K562 (cell line): ENCODE data around the gene LIPE. TPM values are rescaled to one million over a fixed set of nuclear protein-coding genes. Genes with fewer than 3 reads are reported as not detected.

Experiments used
- ATAC-seq: fragments of 200-7000 bp; cut with Tn5 transposase; 3 replicates; pipeline ENCODE4 v1.9.1; 2020; ENCODE audit warnings: moderate library complexity
- BruUV-seq: library from RNA; stranded (reverse); fragments of 400-500 nt; replicated peaks from 2 replicates; lab custom pipeline; 2021; lab: Mats Ljungman, UMichigan
- CTCF ChIA-PET: fragments of 300-600 bp; formaldehyde crosslinking; extraction: SDS; loops from one replicate; lab custom pipeline; 2021; ENCODE audit warnings: low intra/inter-chr PET ratio; lab: Yijun Ruan, JAX
- POLR2A ChIA-PET: fragments of 300-600, 350-650 bp; sonication (Branson Sonifier 250); formaldehyde crosslinking; extraction: SDS; loops from one replicate; lab custom pipeline; 2021; ENCODE audit warnings: antibody characterized with exemption, inconsistent platforms; lab: Yijun Ruan, JAX
- DNase-seq, 4 experiments: peaks; one replicate each; pipeline versions ENCODE4 v3.0.0 to v3.0.0-alpha.2; 2011 to 2018; ENCODE audit warnings: low spot score in 3 of 4, mixed read lengths in 3 of 4; ENCODE audit errors: extremely low read depth in 1 of 4
- FAIRE-seq: peaks from 2 replicates; lab custom pipeline; 2011; peaks lifted over from hg19 to GRCh38; lab: Jason Lieb, UNC
- H2AFZ ChIP-seq: 2 replicates; pipeline ENCODE4 v1.6.0; 2011; ENCODE audit warnings: low read depth, low read length, control low read depth, inconsistent platforms
- H3K27ac ChIP-seq: fragments of 200-600 bp; 3 replicates; pipeline ENCODE4 v1.8.0; 2011; ENCODE audit warnings: low read depth, mild to moderate bottlenecking, control low read depth, inconsistent platforms, low read length, moderate library complexity, mixed read lengths; ENCODE audit errors: extremely low read depth
- H3K27me3 ChIP-seq, 2 experiments: fragments of 300-600 bp in 1 of 2; 2 replicates in 1 of 2; 3 replicates in 1 of 2; pipeline versions ENCODE4 v1.6.0 to v1.8.0; 2011; ENCODE audit warnings: inconsistent platforms in 2 of 2, low read length in 2 of 2, mild to moderate bottlenecking in 1 of 2, mixed read lengths in 1 of 2, moderate library complexity in 1 of 2; ENCODE audit not compliant: control insufficient read depth in 2 of 2, insufficient read depth in 2 of 2
- H3K36me3 ChIP-seq: fragments of 300-600 bp; 3 replicates; pipeline ENCODE4 v1.8.0; 2011; ENCODE audit warnings: mild to moderate bottlenecking, low read length, inconsistent platforms; ENCODE audit not compliant: control insufficient read depth, insufficient read depth
- H3K4me1 ChIP-seq, 2 experiments: fragments of 200-600 bp in 1 of 2; replicated peaks in 1 of 2; 2 replicates in 1 of 2; 3 replicates in 1 of 2; pipeline versions ENCODE4 v1.5.1 to v1.8.0; 2011; ENCODE audit warnings: inconsistent platforms in 2 of 2, low read length in 2 of 2, mild to moderate bottlenecking in 1 of 2, mixed read lengths in 1 of 2, moderate library complexity in 1 of 2; ENCODE audit not compliant: control insufficient read depth in 2 of 2, insufficient read depth in 2 of 2
- H3K4me2 ChIP-seq: 2 replicates; pipeline ENCODE4 v1.6.1; 2011; ENCODE audit warnings: low read length, control low read depth, inconsistent platforms, mixed read lengths; ENCODE audit not compliant: insufficient read depth
- H3K4me3 ChIP-seq: fragments of 200-600 bp; sonication (generic), shearing (Covaris generic); 2 replicates; pipeline ENCODE4 v1.5.1; 2016; ENCODE audit warnings: control low read depth, inconsistent platforms
- H3K79me2 ChIP-seq: fragments of 200-600 bp; 3 replicates; pipeline ENCODE4 v1.8.0; 2011; ENCODE audit warnings: low read length, inconsistent platforms; ENCODE audit not compliant: control insufficient read depth, insufficient read depth
- H3K9ac ChIP-seq, 2 experiments: 2 replicates each; pipeline versions ENCODE4 v1.6.0 to v1.6.1; 2011; ENCODE audit warnings: low read depth in 2 of 2, low read length in 2 of 2, control low read depth in 1 of 2, inconsistent platforms in 1 of 2, mild to moderate bottlenecking in 1 of 2, mixed read lengths in 1 of 2; ENCODE audit not compliant: insufficient read depth in 1 of 2
- H3K9me1 ChIP-seq: one replicate; pipeline ENCODE4 v1.6.0; 2011; ENCODE audit warnings: inconsistent platforms, mild to moderate bottlenecking, low read length, moderate library complexity; ENCODE audit not compliant: control insufficient read depth, insufficient read depth
- H3K9me3 ChIP-seq: replicated peaks from 2 replicates; pipeline ENCODE4 v1.5.1; 2011; ENCODE audit warnings: low read depth, low read length, inconsistent platforms; ENCODE audit not compliant: control insufficient read depth, insufficient read depth
- H4K20me1 ChIP-seq: replicated peaks from 2 replicates; pipeline ENCODE4 v1.6.1; 2011; ENCODE audit warnings: low read length, inconsistent platforms, mixed read lengths; ENCODE audit not compliant: control insufficient read depth, insufficient read depth
- CBFA2T3 ChIP-seq: fragments of 450-650 bp; IDR thresholded peaks from 2 replicates; pipeline ENCODE4 v1.6.1; 2017
- CBX1 ChIP-seq: sonication (generic); IDR thresholded peaks from 2 replicates; pipeline ENCODE4 v1.6.1; 2016; ENCODE audit warnings: antibody characterized with exemption, low read depth, mild to moderate bottlenecking
- GTF2B ChIP-seq: IDR thresholded peaks from 2 replicates; pipeline ENCODE4 v1.6.1; 2011; ENCODE audit not compliant: insufficient read length; ENCODE audit errors: extremely low read depth
- HMGXB4 ChIP-seq: sonication (generic); formaldehyde crosslinking; IDR thresholded peaks from 2 replicates; pipeline ENCODE4 v1.8.1; 2023; ENCODE audit warnings: mild to moderate bottlenecking, missing genetic modification reagents
- MBD2 ChIP-seq: sonication (generic); IDR thresholded peaks from 2 replicates; pipeline ENCODE4 v1.6.1; 2016; ENCODE audit warnings: low read depth, borderline replicate concordance
- MECOM ChIP-seq: fragments of 250-450 bp; sonication (Bioruptor Pico); IDR thresholded peaks from 2 replicates; pipeline ENCODE4 v1.8.0; 2022; ENCODE audit warnings: inconsistent platforms
- NFE2 ChIP-seq: IDR thresholded peaks from 2 replicates; pipeline ENCODE4 v1.6.1; 2014; ENCODE audit warnings: antibody characterized with exemption, low read depth
- PCBP2 ChIP-seq: fragments of 200-400 bp; formaldehyde crosslinking; IDR thresholded peaks from 2 replicates; pipeline ENCODE4 v1.6.1; 2018; ENCODE audit warnings: low read length, low read depth, mild to moderate bottlenecking, moderate library complexity; ENCODE audit not compliant: poor library complexity, severe bottlenecking
- PHB2 ChIP-seq: fragments of 450-650 bp; IDR thresholded peaks from 2 replicates; pipeline ENCODE4 v1.6.1; 2017; ENCODE audit warnings: low read depth
- SMARCA5 ChIP-seq: fragments of 450-650 bp; IDR thresholded peaks from 2 replicates; pipeline ENCODE4 v1.6.1; 2016
- ZC3H8 ChIP-seq: fragments of 450-650 bp; IDR thresholded peaks from 2 replicates; pipeline ENCODE4 v1.6.1; 2017
- ZNF511 ChIP-seq: sonication (generic); formaldehyde crosslinking; IDR thresholded peaks from 2 replicates; pipeline ENCODE4 v1.8.0; 2022; ENCODE audit warnings: mild to moderate bottlenecking, missing genetic modification reagents
- ZNF592 ChIP-seq: fragments of 450-650 bp; IDR thresholded peaks from 2 replicates; pipeline ENCODE4 v1.6.1; 2017; ENCODE audit warnings: antibody characterized with exemption, mild to moderate bottlenecking
- ZNF766 ChIP-seq: fragments of 200-800 bp; sonication (Bioruptor generic); conservative IDR thresholded peaks from 2 replicates; pipeline ENCODE4 v1.6.1; 2016; ENCODE audit warnings: missing genetic modification characterization, missing compliant biosample characterization
- WGBS: fragments of 100-300 bp; shearing (Covaris generic); methylation state at CpG from one replicate; pipeline ENCODE4 v1.1.6; 2016; ENCODE audit warnings: low coverage, mixed read lengths; ENCODE audit not compliant: insufficient coverage; ENCODE audit errors: missing lambda C conversion rate; 5-methylcytosine and 5-hydroxymethylcytosine counted together
- in situ Hi-C: fragments of 300-500 bp; cut with MboI; formaldehyde crosslinking; loops from 4 replicates; pipeline ENCODE4 v1.15.0; 2018; ENCODE audit warnings: inconsistent platforms, mixed read lengths
- intact Hi-C: fragments of 100-400 bp; cut with micrococcal nuclease; formaldehyde crosslinking; loops from 2 replicates; pipeline ENCODE4 v1.14.2; 2022
- polyA plus RNA-seq, 8 experiments: library from polyadenylated mRNA; depleted of rRNA in 4 of 8; stranded (reverse) in 5 of 8; unstranded in 3 of 8; fragments of >200 nt; fragmentation: Nextera tagmentation in 2 of 8; fragmentation: Illumina TruSeq in 1 of 8; extraction: Ambion mirVana in 2 of 8; extraction: Trizol in 1 of 8; gene quantifications; 2 replicates each; pipeline versions ENCODE4 v1.2.1 to v1.2.3, GENCODE V29; 2011 to 2014; ENCODE audit warnings: inconsistent platforms in 1 of 8, missing spikeins in 1 of 8
- total RNA-seq, 7 experiments: library from RNA; depleted of rRNA in 6 of 7; stranded (reverse); fragments of >200 nt in 6 of 7; fragmentation: Illumina TruSeq in 2 of 7; extraction: Trizol in 2 of 7; gene quantifications; 2 replicates each; pipeline versions ENCODE4 v1.2.1 to v1.2.3, GENCODE V29; 2011 to 2021; ENCODE audit warnings: low replicate concordance in 1 of 7

Gene LIPE
- total and polyA plus RNA-seq, 9 of the 15 experiments (the other 6 are each of a cell fraction or from before 2014, with no cell fraction given) = 0.22 TPM; not detected in 8

DNA sequence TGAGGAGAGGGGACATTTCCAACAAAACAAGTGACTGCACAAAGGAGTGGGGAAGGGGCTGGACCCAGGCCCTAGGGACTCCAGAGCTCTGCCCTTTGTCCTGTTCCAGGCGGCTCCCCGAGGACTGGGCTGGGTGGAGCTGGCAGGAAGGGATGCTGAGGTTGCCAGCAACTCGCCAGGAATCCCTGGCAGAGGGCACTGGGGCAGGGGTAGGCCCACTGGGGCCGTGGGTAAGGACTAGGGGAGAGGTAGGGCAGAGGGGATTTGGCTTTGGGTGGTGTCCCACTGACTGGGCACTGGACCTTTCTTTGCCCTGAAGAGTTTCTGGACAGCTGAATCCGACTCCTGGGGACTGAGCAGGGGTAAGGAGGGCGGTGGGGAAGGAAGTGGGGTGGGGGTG is 7.9 kb downstream of the LIPE start:
- Histone ChIP-seq H3K9me1 (no peaks in the 10 kb centered on the region), H3K4me3 (no peak overlapping the region), H4K20me1 (no peaks in the 10 kb centered on the region), H3K36me3 (no peaks in the 10 kb centered on the region), H3K27ac (no peak overlapping the region), H3K4me1 (peaks cover 0 to 18% of the 10 kb centered on the region in 2 experiments; a peak in 1 of 5 replicates), H3K4me2 (no peak overlapping the region), H3K9ac (no peak overlapping the region; a peak in 1 of 4 replicates), H3K9me3 (no peaks in the 10 kb centered on the region), H2AFZ (no peak overlapping the region), H3K79me2 (no peaks in the 10 kb centered on the region), H3K27me3 (peaks cover 0 to 3% of the 10 kb centered on the region in 2 experiments; a peak in 2 of 5 replicates)
- ATAC-seq (no peak), DNase-seq (peak in 1 of 4 experiments; percentile 4), FAIRE-seq (no peak)
- WGBS = 6% methylated on average over 5 of the region's 6 CpGs
- no TSS peak for BruUV-seq
- intact Hi-C loops = no loop called here
- in situ Hi-C loops = no loop called here
- POLR2A ChIA-PET = interaction anchor here (0.5 to 1.8 kb wide), 3 partner anchors 13 to 344 kb away, joined by 4 to 9 read pairs (median 4); no protein-coding TSS in a partner anchor
- TF ChIP-seq CBX1 (no peak), CBFA2T3 (no peak), ZNF511 (CRISPR knock-in tag) (no peak), SMARCA5 (no peak), MBD2 (no peak), NFE2 (no peak), ZNF592 (no peak), ZC3H8 (no peak), MECOM (no peak), GTF2B (no peak), PCBP2 (no peak), HMGXB4 (no peak), ZNF766 (CRISPR knock-in tag) (no peak), PHB2 (no peak)
- CTCF ChIA-PET = interaction anchor here (0.6 to 1.3 kb wide), 4 partner anchors 14 to 311 kb away, joined by 3 to 6 read pairs (median 3); no protein-coding TSS in a partner anchor
